Measurements from ENCODE around the gene CLNK.

- TF ChIP-seq TAF1 (IDR thresholded peaks at IDR 0.05; ENCODE audit: low read depth, low read length) (no peak), CTCF (IDR thresholded peaks at IDR 0.05; ENCODE audit: control extremely low read depth in 1 of 3, insufficient read depth in 1 of 3, low read depth in 1 of 3, low read length in 3 of 3) (no peak), RFX5 (IDR thresholded peaks at IDR 0.05; ENCODE audit: borderline replicate concordance, low read depth, low read length) (no peak), GABPA (IDR thresholded peaks at IDR 0.05; ENCODE audit: borderline replicate concordance, insufficient read depth, low read length) (no peak), CEBPB (IDR thresholded peaks at IDR 0.05; ENCODE audit: low read depth, low read length) (no peak), EZH2 (IDR thresholded peaks at IDR 0.05; ENCODE audit: low read depth, low read length, severe bottlenecking) (no peak)
Measured at GRCh38 chr4:10470505-10470904, 214.1 kb downstream of the CLNK start.
